GM12874 (cell line): ENCODE results near the gene UBE3C.

Source experiments
- TF ChIP-seq, protein P1 (sequence below): IDR thresholded peaks from 2 replicates; pipeline ENCODE4 v1.5.1; 2011; ENCODE audit warnings: low read depth, mild to moderate bottlenecking, control low read depth, low read length, moderate library complexity; ENCODE audit not compliant: insufficient read depth

The UBE3C gene

DNA sequence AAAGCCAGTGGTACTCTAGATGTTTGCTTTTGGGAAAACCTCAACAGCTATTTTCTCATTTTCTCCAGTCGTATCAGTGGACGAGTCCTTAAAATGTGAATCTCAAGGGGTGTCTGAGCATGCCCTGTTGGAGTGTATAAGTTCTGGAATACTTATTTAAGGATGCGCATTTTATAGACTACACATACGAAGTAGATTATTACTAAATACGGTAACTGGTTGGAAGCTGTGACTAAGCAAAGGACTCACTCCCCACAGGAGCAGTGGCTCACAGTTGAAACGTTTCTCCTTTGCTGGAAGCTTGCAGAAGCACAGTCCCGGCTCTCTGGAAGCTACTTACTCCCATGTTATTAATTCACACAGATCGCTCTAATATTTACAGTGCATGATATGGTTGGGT is 107.3 kb downstream of the UBE3C start:
- TF ChIP-seq, protein P1, sequence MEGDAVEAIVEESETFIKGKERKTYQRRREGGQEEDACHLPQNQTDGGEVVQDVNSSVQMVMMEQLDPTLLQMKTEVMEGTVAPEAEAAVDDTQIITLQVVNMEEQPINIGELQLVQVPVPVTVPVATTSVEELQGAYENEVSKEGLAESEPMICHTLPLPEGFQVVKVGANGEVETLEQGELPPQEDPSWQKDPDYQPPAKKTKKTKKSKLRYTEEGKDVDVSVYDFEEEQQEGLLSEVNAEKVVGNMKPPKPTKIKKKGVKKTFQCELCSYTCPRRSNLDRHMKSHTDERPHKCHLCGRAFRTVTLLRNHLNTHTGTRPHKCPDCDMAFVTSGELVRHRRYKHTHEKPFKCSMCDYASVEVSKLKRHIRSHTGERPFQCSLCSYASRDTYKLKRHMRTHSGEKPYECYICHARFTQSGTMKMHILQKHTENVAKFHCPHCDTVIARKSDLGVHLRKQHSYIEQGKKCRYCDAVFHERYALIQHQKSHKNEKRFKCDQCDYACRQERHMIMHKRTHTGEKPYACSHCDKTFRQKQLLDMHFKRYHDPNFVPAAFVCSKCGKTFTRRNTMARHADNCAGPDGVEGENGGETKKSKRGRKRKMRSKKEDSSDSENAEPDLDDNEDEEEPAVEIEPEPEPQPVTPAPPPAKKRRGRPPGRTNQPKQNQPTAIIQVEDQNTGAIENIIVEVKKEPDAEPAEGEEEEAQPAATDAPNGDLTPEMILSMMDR: no peak

DNA sequence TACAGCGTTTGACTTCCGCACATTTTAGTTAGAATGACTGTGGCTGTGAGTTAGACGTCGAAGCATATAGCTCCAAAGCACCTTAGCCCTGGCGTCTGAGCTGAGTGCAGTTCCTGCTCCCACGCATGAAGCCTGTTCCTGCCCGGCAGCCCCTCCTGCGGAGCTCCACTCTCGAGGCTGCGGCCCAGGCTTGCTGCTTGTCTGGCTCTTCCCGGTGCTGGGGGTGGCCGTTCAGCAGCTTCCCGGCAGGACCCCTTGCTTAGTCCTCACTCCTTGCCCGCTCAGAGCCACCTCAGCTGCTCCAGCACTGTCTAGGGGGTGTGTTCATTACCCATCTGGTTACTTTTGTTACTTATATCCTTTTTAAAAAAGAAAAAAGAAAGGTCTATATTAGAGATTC is 109.9 kb downstream of the UBE3C start:
- TF ChIP-seq, protein P1: no peak

DNA sequence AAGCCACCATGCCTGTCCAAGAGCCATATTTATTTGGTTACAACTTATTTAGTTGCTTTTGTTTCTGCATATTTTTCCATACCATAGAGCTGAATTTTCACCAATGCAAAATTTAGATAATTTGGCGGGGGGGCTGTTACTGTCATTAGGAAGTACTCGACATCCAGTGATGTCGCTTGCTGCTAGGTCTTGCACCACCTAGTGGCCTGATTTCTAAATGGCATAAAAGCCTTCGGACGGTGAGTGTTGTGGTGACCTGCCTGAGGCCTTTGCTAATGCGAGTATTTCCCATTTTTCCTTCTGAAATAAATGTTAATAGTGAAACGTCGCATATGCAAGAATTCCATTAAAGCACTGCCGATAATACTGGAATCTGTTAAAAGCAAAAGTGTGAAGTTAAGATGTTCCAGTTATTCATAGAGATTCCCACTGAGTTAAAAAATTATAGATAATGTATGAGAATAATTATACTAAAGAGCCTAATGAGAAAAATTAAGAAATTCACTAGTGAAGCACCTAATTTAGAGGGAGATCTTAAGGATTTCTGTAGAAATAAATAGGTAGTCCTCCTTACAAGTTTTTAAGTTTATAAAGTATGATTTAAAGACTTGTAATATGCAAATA is 112.0 kb downstream of the UBE3C start:
- TF ChIP-seq, protein P1: peak; percentile 80

DNA sequence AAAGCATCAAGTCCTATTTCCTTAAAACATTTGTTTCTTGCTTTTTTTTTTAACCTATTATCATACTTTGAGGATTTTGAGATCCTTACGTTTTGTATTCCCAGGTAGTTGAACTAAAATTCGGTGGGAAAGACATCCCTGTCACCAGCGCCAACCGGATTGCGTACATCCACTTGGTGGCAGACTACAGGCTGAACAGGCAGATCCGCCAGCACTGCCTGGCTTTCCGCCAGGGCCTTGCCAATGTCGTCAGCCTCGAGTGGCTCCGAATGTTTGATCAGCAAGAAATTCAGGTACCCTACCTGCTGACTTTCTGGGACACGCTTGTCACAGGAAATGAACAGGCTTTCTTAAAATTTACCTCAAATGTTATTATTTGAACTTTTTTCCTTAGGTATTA is 115.1 kb downstream of the UBE3C start:
- TF ChIP-seq, protein P1: no peak

DNA sequence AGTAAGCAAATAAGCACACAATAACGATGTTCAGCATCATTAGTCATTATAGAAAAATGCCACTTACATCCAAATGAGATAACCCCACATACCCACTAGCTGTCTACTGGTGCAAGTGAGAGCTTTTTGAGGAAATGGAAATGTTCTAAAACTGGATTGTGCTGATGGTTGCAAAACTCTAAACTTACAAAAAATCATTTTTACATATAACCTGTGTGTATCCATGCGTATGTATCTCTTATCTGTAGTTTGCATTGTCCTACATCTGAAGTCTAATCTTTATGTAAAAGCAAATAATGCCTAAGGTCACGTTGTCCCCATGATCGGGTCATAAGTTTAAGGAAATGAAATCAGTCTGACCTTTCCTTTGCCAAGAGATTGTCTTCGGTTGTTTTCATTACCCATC is 116.5 kb downstream of the UBE3C start:
- TF ChIP-seq, protein P1: no peak

DNA sequence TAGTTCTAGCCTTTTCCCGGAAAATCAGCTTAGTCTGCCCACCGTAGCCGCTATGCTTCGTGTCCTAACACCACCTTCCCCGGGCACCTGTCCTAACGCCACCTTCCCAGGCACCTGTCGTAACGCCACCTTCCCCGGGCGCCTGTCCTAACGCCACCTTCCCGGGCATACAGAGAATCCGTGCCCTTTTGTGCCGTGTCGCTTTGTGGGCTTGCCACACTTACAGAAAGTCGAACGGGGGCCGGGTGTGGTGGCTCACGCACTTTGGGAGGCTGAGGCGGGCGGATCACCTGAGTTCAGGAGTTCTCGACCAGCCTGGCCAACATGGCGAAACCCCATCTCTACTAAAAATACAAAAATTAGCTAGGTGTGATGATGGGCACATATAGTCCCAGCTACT is 124.4 kb downstream of the UBE3C start:
- TF ChIP-seq, protein P1: no peak

DNA sequence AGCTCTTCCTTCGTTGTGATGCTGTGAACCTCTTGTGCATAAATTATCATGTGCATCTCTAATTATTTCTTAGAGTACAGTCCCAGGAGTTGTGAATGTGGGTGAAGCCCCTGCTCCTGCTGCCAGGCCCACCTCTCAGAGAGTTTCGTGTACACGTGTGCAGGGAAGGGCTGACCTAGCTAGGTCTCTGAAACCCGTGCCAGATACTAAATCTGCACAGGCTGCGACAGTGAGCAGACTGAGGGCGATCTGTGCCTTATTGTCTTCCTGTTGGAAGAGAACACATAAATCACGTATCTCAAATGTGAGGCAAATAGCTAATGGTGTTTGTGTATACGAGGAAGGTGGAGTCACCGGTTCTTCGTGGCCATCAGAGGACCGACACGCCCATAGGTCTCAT is 126.3 kb downstream of the UBE3C start:
- TF ChIP-seq, protein P1: no peak
